Right renal pelvis (tissue), 4 donors: ENCODE data around the gene PABPC3. TPM values are rescaled to one million over a fixed set of nuclear protein-coding genes. Genes with fewer than 3 reads are reported as not detected.

ENCODE experiments used
- DNase-seq, 4 donors: peaks; one replicate each; pipeline ENCODE4 v3.0.0-alpha.2; 2013; ENCODE audit warnings: low read depth in 4 of 4, low spot score in 3 of 4, missing footprints in 1 of 4
- polyA plus RNA-seq, 4 donors: library from polyadenylated mRNA; unstranded; fragments of 120-200 nt; gene quantifications; one replicate each; pipeline ENCODE4 v1.2.1, GENCODE V29; 2013; ENCODE audit not compliant: insufficient read length in 4 of 4

The PABPC3 gene
- polyA plus RNA-seq, 4 donors: 0.83 to 1.8 (median 0.91) TPM

GRCh38 chr13:25110956-25111584 is 15.1 kb downstream of the PABPC3 start:
- no peak for DNase-seq

GRCh38 chr13:25111585-25111956 is 15.6 kb downstream of the PABPC3 start:
- DNase-seq: no peak

GRCh38 chr13:25112695-25113255 is 16.8 kb downstream of the PABPC3 start:
- DNase-seq: no peak

GRCh38 chr13:25114220-25114619 is 18.3 kb downstream of the PABPC3 start:
- DNase-seq: peak; percentile 54 to 73 (median 68)

- no peak for DNase-seq
These were observed 20.1 kb downstream of the PABPC3 start for GRCh38 chr13:25116044-25116443.

- no peak for DNase-seq
These were observed 21.4 kb downstream of the PABPC3 start for GRCh38 chr13:25117312-25117711.

GRCh38 chr13:25118378-25118905 is 22.5 kb downstream of the PABPC3 start:
- DNase-seq: no peak

- DNase-seq: no peak
These were observed 35.0 kb downstream of the PABPC3 start for GRCh38 chr13:25130944-25131343.

GRCh38 chr13:25131881-25132420 is 36.0 kb downstream of the PABPC3 start:
- DNase-seq: no peak

GRCh38 chr13:25132751-25133390 is 36.9 kb downstream of the PABPC3 start:
- DNase-seq: no peak

GRCh38 chr13:25135896-25136295 is 40.0 kb downstream of the PABPC3 start:
- no peak for DNase-seq

GRCh38 chr13:25136880-25137787 is 41.2 kb downstream of the PABPC3 start:
- no peak for DNase-seq

GRCh38 chr13:25137788-25138115 is 41.8 kb downstream of the PABPC3 start:
- no peak for DNase-seq

- DNase-seq: no peak
These were observed 45.1 kb downstream of the PABPC3 start for GRCh38 chr13:25141042-25141441.

GRCh38 chr13:25143706-25144105 is 47.8 kb downstream of the PABPC3 start:
- DNase-seq: no peak

- no peak for DNase-seq
These were observed 51.9 kb downstream of the PABPC3 start for GRCh38 chr13:25147638-25148401.

- DNase-seq: no peak
These were observed 52.5 kb downstream of the PABPC3 start for GRCh38 chr13:25148402-25148771.
